Caki2 (cell line): Measurements from ENCODE around the gene MAPK11. TPM values are rescaled to one million over a fixed set of nuclear protein-coding genes. Genes with fewer than 3 reads are reported as not detected.

ENCODE experiments used
- DNase-seq: peaks from one replicate; pipeline ENCODE4 v3.0.0-alpha.2; 2015; ENCODE audit warnings: low read depth
- in situ Hi-C: cut with HindIII; loops from 2 replicates; pipeline ENCODE4 v1.10.0; 2016; ENCODE audit warnings: low sequenced_read_pairs, low pct_unique_long_range_greater_than_20kb, mixed read lengths
- total RNA-seq: library from RNA; depleted of rRNA; stranded (reverse); fragments of >200 nt; shearing (Covaris generic); gene quantifications from 2 replicates; pipeline ENCODE4 v1.2.3, GENCODE V29; 2014; ENCODE audit warnings: low replicate concordance

Gene MAPK11
- total RNA-seq, 1 experiment from 2014 or later: 48.8 TPM

DNA sequence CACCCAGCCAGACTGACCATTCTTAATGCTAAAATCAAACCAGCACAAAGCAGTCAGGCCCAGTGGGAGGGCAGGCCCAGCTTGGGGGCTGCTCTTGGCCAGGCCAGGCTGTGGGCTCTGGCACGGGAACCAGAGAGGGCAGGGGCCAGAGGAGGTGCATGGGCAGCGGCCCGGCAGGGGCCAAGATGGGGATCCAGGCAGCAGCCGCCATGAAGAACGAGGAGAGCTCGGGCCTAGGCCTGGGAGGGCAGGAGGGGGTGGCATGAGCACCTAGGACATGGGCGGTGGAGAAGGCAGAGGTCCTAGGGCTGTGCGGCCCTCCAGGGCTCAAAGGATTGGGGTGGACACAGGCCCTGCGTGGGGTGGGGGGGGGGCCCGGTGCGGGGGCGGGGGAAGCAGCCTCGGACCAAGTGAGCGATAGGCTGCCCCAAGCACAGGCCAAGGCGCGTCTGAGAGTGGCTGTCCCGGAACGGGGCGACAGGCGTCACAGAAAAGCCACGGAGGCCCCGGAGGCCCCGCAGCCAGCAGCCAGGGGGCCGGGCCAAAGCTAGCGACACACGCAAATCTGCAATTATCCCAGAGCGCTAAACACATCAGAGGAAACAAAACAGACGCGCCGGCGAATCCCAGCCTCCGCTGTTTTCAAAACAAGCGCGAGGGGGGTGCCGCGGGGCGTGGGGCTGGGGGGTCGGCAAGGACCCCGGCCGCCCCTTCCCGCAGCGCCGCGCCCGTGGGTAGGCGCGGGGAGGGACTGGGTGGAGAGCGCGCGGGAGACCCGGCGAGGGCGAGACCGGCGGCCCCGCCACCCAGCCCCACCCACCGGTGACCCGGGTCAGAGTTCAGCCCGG, 29.0 kb upstream of the MAPK11 start:
- DNase-seq: no peak
- in situ Hi-C loops: no loop called here

DNA sequence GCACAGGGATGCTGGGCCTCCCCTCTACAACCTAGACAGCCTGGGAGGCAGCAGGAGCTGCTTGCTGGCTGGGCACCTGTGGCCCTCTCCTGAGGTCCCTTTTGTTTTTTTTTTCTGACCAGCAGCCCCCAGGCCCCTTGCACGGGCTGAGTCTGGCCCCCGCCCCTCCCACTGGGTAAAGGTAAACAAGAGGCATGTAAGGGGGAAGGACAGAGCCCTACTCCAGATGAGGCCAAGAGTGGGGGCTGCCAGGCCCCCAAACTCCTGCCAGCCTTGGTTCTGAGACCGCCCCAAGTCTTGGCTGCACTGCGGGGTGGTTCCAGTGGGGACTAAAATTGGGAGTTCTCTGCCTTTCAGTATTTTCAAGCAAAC, 28.1 kb upstream of the MAPK11 start:
- DNase-seq: no peak
- in situ Hi-C loops: no loop called here

- in situ Hi-C loops: no loop called here
- no peak for DNase-seq
Observed at GRCh38 chr22:50297510-50298265, 27.5 kb upstream of the MAPK11 start.

DNA sequence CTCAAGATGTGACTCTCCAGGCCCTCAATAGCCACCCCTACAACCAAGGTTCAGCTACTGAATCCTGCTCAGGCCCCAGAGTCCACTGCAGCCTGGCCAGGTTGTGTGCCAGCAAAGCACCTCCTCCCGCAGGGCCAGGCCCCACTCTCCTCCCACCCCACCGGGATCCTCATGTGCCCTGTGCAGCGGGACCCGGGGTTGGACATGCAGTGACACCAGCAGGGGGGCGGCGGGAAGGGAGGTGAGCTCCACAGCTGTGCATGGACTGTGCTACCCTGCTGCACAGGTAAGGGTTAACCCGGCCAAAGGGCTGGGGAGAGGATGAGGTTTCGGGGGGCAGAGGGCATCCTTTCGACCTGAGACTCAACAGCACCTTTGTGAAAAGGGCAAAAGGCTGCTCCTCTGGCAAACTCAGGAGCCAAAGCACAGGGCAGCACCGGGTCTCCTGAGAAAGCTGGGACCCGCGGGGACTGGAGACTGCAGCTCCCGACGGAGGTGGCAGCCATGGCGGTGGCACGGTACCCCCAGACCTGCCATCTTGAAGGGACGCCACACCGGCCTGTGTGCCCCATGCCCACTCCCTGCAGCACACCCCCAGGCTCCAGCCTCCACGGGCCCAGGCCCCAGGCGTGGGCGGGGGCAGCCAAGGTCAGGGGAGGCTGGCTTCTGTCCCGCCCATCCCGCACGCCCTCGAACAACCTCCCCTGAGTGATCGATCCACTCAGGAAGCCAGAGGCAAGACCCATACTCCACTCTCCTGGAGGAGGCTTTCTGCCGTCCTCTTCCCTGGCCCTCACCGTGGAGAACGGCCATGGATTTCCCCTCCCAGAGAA, 26.7 kb upstream of the MAPK11 start:
- no peak for DNase-seq
- in situ Hi-C loops: no loop called here

DNA sequence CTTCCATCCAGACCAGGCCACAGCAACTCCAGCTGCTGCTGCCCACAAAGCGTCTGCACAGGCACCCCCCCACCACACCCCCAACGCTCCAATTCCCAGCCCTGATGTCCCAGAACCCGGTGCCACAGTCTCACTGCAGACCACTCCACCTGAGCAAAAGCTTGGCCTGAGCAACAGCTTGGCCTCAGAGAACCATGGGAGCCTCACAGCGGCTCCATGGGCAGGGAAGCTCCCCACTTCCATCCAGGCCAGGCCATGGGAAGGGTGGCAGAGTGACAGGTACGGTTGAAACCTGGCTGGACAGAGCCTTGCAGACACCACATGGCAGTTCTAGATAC, 24.1 kb upstream of the MAPK11 start:
- in situ Hi-C loops: no loop called here
- DNase-seq: no peak

DNA sequence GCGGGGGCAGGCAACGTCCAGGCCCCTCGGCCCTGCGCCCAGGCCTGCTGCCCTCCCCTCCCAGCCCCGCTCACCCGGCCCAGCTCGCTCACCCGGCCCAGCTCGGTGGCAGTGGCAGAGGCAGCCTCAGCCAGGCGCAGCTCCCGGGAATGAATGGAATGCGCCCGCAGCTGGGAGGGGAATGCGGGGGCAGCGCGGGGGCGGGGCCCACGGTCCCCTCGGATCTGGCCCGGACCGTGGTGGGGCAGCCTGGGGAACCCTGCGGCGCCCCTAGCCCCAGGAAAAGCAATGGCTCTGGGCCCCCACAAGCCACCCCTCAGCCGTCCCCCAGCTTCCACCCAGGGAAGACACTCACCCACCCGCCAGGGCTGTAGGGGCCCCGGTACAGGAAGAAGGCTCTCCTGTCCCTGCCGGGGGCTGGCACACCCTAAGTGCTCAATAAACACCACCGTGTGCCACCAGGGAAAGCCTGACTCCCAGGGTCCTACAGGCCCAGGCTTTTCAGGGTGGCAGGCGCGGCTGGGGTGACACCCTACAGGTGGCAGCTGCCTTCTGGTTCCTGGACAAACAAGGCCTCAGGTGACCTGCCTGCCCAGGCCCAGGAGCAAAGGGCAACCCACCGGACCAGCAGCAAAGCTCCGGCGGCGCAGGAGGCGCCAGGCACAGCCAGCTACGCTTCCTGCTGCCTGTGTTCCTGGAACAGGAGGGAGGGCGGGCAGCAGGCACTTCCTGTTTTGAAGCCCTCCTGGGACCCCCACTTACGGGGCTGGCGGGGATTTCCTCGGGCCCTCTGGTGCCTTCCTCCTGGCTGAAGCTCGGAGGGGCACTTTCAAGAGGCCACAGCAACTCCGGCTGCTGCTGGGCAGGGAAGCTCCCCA, 23.5 kb upstream of the MAPK11 start:
- in situ Hi-C loops: no loop called here
- peak; percentile 77 for DNase-seq

DNA sequence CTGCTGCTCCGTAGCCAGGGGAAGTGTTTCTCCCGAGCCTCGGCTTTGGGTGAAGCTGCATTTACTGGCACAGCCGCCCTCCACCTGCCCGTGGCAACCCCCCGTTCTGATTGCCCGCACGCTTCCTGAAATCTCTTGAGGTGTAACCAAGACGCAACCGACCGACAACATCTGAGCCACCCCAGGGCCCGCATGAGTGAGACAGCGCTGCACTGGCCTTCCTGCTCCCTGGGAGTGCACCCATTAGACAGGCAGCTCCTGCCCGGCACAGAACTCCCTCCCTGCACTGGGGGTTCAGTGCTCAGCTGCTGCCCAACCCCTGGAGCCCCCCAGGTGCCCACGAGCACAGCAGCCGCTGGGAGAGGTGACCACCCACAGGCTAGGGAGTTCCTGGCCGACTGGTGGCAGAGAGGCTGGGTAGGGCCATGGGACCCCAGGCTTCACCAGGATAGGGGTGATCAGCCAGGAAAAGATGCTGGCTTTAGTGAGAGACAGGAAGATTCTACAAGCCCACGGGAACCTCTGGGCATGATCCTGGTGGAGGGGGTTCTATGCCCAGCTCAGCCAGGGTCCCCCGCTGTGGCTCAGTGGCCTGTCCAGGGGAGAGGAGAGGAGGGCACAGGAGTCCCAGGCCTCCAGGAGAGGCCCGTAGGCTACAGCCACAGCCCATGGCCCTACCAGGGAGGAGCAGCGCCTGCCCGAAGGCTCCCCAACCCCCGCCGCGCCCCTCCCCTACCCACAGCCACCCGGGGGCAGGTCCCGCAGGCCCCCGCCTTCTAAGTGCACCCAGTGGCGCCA, 22.7 kb upstream of the MAPK11 start:
- in situ Hi-C loops: no loop called here
- peak; percentile 54 for DNase-seq

GRCh38 chr22:50289942-50290630, 19.9 kb upstream of the MAPK11 start:
- in situ Hi-C loops: no loop called here
- no peak for DNase-seq

DNA sequence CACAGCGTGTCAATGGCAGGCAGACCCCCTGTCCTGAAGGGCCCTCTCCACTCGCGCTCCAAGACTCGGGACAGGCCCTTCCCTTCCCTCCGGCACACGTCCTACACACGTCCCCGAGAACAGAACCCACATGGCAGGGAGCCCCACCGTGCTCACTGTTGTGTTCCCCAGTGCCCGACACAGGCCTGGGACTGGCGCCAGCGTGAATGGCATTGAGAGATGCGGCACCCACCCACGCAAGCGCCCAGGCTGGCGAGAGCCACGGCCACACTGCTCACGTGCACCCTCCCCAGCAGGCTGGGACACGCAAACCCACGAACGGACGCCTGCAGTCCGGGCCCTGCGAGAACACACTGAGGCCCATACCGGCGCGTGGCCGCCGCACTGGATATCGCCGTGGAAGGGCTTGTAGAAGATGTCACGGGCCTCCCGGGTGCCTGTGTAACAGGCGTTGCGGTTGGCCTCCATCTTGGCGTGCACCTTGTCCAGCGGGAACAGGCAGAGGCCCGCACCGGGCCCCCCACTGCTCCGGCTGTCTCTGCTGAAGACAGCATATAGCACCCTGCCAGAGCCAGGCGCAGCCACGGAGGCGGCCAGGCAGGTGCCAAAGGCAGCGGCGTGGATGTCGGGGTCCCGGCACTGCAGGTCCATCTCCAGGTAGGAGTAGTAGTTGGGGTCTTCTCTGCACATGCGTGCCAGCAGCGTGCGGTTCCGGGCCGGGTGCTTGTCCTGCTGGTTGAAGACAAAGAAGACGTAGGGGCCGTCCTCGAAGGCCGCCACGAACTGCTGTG, 19.2 kb upstream of the MAPK11 start:
- DNase-seq: no peak
- in situ Hi-C loops: no loop called here

- no peak for DNase-seq
- in situ Hi-C loops: no loop called here
Observed at GRCh38 chr22:50287731-50288130, 17.6 kb upstream of the MAPK11 start.

DNA sequence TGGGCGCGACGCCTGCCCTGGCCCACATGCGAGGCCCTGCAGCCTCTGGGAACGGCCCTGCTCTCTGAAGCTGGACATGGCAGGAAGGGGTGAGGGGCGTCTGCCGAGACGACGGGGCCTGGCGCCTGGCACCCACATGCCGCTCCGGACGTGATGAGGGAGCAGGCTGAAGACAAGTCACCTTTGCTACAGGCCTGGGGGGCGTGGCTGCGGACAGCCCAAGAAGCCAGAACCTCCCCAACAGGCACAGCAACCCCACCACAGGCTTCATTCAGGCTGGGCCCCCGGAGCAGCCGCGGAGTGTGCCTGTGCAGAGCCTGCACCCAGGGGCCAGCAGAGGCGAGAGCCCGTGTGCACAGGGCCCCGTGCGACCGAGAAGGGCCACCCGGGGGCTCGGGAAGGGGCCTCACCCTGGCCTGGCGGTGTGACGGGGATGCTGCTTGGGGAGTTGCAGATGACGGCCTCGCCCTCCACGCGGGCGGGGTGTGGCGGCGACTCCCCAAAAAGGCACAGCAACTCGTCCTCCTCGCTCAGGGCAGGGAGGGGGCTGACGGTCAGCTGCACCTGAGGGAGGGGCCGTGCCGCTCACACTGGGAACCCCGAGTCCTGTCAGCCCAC, 16.6 kb upstream of the MAPK11 start:
- in situ Hi-C loops: no loop called here
- DNase-seq: no peak

- in situ Hi-C loops: no loop called here
- no peak for DNase-seq
Observed at GRCh38 chr22:50286275-50286674, 16.1 kb upstream of the MAPK11 start.

DNA sequence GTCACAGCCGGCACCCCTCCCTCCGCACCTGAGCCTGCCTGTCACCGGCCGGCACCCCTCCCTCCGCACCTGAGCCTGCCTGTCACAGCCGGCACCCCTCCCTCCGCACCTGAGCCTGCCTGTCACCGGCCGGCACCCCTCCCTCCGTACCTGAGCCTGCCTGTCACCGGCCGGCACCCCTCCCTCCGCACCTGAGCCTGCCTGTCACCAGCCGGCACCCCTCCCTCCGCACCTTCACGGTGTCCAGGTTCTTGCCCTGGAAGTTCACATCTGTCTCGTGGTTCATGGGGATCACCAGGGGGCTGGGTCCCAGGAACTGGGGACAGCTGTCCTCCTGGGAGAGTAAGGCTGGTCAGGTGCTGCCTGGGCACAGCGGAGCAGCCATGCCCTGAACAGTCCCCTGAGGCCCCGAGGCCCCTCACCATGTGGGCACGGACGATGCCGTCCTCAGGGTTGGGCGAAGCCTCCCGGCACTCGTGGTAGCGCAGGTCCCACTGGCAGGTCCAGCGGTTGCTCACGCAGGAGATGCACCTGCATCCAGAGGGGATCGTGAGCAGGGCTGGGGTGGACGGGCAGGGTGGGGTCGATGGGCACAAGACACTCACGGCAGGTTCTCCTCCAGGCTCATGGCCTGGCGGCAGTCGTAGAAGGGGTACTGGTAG, 15.5 kb upstream of the MAPK11 start:
- DNase-seq: no peak
- in situ Hi-C loops: no loop called here

GRCh38 chr22:50284479-50284878, 14.3 kb upstream of the MAPK11 start:
- in situ Hi-C loops: no loop called here
- no peak for DNase-seq

- DNase-seq: no peak
- in situ Hi-C loops: no loop called here
Observed at GRCh38 chr22:50283821-50284220, 13.6 kb upstream of the MAPK11 start.
